Stimulated activated CD8-positive, alpha-beta memory T cell treated with anti-CD3 and anti-CD28 coated beads, Interleukin-7, amount 100 ng/mL, for 1 hour (primary cell): ENCODE results near the gene USP3.

Experiments used
- DNase-seq, 2 donors: peaks; one replicate each; pipeline ENCODE4 v3.0.0-alpha.2; 2020; ENCODE audit warnings: low read depth in 2 of 2

USP3 gene

DNA sequence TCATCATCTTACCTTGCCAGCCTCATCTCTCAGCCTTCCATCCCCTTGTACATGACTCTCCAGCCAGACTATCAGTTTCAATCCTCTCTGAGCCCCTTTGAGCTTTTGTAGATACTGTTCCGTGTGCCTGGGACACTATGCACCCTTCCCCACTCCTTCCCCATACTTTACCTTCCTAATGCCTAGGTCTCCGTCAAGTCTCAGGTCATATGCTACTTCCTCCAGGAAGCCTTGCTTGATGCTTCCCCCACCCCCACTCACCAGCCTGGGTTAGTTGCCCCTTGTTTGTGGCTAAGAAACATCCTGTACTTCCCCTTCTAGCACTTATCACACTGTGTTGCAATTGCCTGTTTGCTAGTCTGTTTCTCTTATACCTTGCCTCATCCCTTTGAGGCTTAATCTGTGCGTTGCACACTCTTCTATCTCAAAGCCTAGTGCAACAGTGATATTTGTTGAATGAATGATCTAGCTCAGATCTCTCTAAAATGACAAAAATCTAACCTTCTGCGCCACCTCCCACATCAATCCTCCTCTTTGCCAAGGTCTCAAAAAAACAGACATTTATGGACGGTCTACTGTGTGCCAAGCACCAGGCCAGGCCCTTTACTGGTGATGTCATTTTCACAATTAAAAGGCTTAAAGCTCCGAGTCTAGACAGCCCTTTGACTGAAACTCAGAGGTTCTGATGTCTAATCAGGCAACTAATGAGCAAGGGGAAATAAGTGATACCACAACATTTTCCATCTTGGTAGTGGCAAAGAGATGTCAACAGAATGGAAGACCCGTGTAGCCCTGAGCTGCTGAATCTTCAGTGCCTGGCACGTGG lies 6.5 kb upstream of the USP3 start:
- DNase-seq: no peak

- no peak for DNase-seq
Measured at GRCh38 chr15:63499175-63499549, 5.2 kb upstream of the USP3 start.

DNA sequence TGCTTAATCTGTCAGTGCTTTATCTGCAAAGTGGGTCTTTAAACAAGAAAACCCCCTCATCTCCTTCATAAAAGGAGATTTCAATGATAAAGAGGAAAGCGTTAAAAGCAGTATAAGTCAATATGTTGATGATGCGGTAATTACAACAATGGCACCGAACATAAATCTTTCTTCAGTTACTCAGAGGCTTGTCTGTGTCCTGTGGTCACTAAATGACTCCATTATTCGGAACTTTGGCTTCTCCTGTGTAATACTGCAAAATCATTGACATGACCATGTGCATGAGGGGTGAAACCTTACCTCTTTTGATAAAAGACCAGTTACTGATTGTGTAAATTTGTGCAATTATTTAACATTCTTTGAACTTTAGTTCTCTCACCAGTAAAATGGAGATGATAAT lies 4.8 kb upstream of the USP3 start:
- no peak for DNase-seq

- DNase-seq: no peak
Measured at GRCh38 chr15:63500265-63501250, 3.8 kb upstream of the USP3 start.

GRCh38 chr15:63501256-63502089 lies 2.9 kb upstream of the USP3 start:
- DNase-seq: no peak

DNA sequence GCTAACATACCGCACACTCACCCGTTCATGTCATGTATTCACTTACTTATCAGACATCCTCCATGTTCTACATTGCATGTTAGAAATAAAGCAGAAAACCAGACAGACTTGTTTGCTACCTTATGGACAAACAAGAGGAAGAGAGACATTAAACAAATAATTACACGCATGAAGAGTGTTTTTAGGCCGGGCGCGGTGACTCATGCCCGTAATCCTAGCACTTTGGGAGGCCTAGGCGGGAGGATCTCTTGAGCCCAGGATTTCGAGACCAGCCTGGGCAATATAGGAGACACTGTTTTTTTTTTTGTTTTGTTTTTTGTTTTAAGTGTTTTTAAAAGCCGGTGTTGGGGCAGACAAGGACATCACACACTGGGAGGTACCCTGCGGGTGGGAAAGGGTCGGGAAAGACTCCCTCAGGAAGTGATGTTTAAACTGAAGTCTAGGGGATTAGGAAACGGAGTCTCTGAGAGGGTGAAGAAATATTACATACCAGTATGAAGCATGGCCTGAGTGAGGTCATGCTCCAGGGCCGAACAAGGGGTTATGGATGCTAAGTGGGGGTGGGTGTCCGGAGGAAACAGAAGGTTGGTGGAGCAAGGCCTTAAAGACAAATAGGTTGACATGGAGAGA lies 2.1 kb upstream of the USP3 start:
- no peak for DNase-seq

DNA sequence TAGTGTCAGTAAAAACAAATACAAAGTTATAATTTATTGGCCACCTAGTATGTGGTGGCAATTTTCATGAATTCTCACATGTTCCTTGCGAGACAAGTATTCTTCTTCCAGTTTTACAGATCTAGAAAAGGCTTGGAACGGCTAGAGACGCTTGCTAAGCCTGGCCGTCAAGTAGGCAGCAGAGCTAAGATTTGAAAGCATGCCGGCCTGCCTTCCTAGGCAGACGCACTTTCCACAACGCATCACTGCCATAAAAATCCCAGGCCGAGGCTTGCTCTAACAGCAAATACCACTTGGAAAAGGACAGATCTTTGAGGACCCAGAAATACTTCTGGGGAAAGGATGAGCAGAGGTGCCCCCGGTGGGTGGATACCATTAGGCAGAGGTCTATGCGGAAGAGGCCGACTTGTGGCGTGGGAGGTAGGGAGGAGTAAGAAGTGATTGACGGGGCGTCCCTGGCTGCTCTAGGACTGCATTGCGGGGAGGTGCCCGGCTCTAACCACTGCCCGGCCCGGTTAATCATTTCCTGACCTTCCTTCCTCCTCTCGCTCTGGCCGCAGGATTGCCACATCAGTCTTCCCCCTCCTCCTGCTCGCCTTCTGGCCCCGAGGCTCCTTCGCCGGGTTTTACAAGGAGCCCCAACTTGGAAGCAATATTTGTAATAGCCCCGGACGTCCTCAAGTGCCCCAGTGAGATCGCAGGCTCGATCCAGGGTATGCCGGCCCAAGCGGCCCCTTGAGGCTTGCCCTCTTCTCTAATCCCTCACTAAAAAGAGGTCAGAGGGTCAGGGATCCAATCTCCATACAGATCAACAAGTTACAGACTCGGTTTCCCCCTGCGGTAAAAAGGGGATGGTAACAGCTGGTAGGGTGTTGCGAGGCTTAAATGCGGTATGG lies 1.3 kb upstream of the USP3 start:
- DNase-seq: peak; percentile 52 to 53

- peak; percentile 70 to 71 for DNase-seq
Measured at GRCh38 chr15:63503739-63504246, 600 bp upstream of the USP3 start.

GRCh38 chr15:63504979-63505841 lies 817 bp downstream of the USP3 start:
- no peak for DNase-seq

DNA sequence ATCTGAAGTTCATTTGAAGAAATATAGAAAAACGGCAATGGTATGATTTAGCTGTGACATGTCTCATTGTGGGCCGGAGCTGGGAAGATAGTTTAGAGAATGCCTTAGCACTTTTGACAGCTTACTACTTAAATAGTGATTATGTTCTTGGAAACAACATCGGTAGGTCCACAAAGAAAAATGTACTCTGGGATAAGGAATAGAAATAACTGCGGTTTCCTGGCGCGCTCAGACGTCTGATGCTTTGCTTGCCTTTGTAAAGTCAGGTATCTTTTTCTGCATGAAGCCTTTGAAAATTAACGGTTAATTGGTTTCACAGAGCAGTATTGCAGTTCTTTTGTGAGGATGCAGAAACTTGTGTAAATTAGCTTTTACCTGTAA lies 1.4 kb downstream of the USP3 start:
- no peak for DNase-seq

- DNase-seq: no peak
Measured at GRCh38 chr15:63506537-63507035, 2.2 kb downstream of the USP3 start.

GRCh38 chr15:63507878-63508818 lies 3.8 kb downstream of the USP3 start:
- no peak for DNase-seq

- no peak for DNase-seq
Measured at GRCh38 chr15:63509056-63509954, 4.9 kb downstream of the USP3 start.

DNA sequence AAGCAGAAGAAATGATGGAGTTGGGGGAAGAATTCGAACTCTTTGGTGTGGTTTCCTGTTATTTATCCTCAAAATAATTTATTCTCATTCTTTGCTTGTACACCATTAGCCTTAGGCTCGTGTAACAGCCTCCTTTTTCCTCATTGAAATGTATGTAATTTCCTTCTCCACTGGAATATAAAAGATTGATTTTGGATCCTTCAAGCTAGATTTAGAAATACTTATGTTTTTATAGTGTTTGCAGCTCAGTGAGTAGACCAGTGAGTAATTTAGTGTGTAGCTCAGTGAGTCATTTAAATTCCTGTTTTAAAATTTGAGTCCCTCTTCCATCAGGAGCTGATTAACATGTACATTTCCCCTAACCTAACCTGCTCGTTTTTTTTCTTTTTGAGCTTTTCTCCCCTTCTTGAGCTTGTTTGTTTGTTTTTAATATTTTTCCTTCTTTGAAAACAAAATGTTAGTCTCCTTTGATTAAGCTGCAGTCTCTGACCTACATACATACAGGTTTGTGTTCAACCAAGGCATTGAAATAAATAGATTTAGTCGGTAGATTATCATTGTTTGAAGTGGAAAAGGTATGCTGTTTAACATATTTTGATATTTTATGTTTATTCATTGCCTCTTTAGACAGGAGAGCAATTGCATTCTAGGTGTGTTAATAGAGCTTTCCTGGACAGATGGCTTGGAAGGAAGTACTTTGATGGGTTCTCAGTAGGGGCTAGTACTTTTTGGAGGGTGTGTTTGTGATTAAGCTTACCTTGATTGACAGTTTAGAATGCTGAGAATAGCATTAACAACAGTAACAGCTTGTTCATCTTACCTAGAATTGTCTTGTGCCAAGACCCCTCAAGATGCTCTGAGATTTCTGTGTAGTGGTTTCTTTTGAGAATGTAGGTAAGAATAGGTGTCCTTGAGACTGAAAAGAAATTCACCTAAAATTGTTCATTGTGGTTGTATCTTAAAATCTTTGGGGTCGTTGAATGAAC lies 5.9 kb downstream of the USP3 start:
- no peak for DNase-seq

- no peak for DNase-seq
Measured at GRCh38 chr15:63512148-63512547, 7.8 kb downstream of the USP3 start.

DNA sequence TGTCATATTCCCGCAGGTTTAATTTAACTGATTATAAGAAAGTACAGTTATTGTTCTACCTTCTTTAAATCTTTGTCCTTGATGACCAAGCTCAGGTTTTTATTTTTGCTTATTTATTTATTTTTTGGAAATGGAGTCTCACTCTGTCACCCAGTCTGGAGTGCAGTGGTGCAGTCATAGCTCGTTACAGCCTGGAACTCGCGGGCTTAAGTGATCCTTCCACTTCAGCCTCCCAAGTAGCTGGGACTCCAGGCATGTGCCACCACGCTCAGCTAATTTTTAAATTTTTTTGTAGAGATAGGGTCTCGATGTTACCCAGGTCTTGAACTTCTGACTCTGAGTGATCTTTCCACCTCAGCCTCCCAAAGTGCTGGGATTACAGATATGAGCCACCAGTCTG lies 8.9 kb downstream of the USP3 start:
- no peak for DNase-seq
